AG09319 (cell line): ENCODE results near the gene SCNN1G.
A peak's percentile ranks its signal among the peaks of the same experiment; 100 is the strongest.

Experiments used
- DNase-seq: peaks from one replicate; pipeline ENCODE4 v3.0.0-alpha.2; 2010; ENCODE audit warnings: low read depth; ENCODE audit errors: extremely low read depth
- CTCF ChIP-seq: IDR thresholded peaks from 2 replicates; pipeline ENCODE4 v1.5.1; 2011; ENCODE audit warnings: low read depth, mild to moderate bottlenecking, inconsistent platforms, low read length, moderate library complexity

Gene SCNN1G

GRCh38 chr16:23164736-23165135 lies 17.8 kb upstream of the SCNN1G start:
- no peak for DNase-seq
- no peak for TF ChIP-seq CTCF

- no peak for DNase-seq
- no peak for TF ChIP-seq CTCF
Observed at GRCh38 chr16:23172583-23172982, 10.0 kb upstream of the SCNN1G start.

GRCh38 chr16:23172994-23173393 lies 9.6 kb upstream of the SCNN1G start:
- no peak for DNase-seq
- no peak for TF ChIP-seq CTCF

- DNase-seq, result no peak
- TF ChIP-seq CTCF, result no peak
Observed at GRCh38 chr16:23174622-23175021, 7.9 kb upstream of the SCNN1G start.

- no peak for DNase-seq
Observed at GRCh38 chr16:23175651-23176050, 6.9 kb upstream of the SCNN1G start.

GRCh38 chr16:23181506-23181905 lies 1.0 kb upstream of the SCNN1G start:
- TF ChIP-seq CTCF, result no peak
- no peak for DNase-seq

More at GRCh38 chr16:23175651-23176050, 6.9 kb upstream of the SCNN1G start:
- no peak for TF ChIP-seq CTCF

- peak; percentile 10 for DNase-seq
- TF ChIP-seq CTCF, result peak; percentile 53
Observed at GRCh38 chr16:23182206-23182678, 303 bp upstream of the SCNN1G start.

GRCh38 chr16:23183543-23183862 lies 958 bp downstream of the SCNN1G start:
- TF ChIP-seq CTCF, result no peak
- DNase-seq, result no peak
